Naive thymus-derived CD4-positive, alpha-beta T cell (primary cell): ENCODE results near the gene PHACTR1. TPM values are rescaled to one million over a fixed set of nuclear protein-coding genes. Genes with fewer than 3 reads are reported as not detected.

Experiments used
- ATAC-seq: fragments of 150-1000 bp; cut with Tn5 transposase; 2 replicates; pipeline ENCODE4 v1.10.0; 2021; ENCODE audit warnings: mild to moderate bottlenecking, moderate library complexity
- CTCF ChIA-PET: fragments of 350-600 bp; sonication (Branson Sonifier 250); formaldehyde crosslinking; loops from one replicate; lab custom pipeline; 2021; ENCODE audit warnings: antibody characterized with exemption; lab: Charles Lee
- POLR2A ChIA-PET: fragments of 350-600 bp; sonication (Branson Sonifier 250); formaldehyde crosslinking; loops from one replicate; lab custom pipeline; 2021; ENCODE audit warnings: antibody characterized with exemption, inconsistent platforms; lab: Charles Lee
- DNase-seq, 9 donors: peaks; one replicate each; pipeline versions ENCODE4 v3.0.0 to v3.0.0-alpha.2; 2020 to 2022; ENCODE audit warnings: mixed read lengths in 1 of 9
- H3K27ac ChIP-seq: one replicate; pipeline ENCODE4 v1.7.0; 2013; ENCODE audit warnings: mild to moderate bottlenecking, low read depth, low read length, moderate library complexity
- H3K27me3 ChIP-seq, 2 donors: one replicate each; pipeline ENCODE4 v1.7.0; 2013; ENCODE audit warnings: low read length in 2 of 2, mild to moderate bottlenecking in 2 of 2, moderate library complexity in 2 of 2; ENCODE audit not compliant: control insufficient read depth in 2 of 2, insufficient read depth in 2 of 2
- H3K36me3 ChIP-seq, 3 experiments: 1 replicate in 2 of 3; 2 replicates in 1 of 3; pipeline ENCODE4 v1.7.0; 2013; ENCODE audit warnings: low read length in 3 of 3, mild to moderate bottlenecking in 3 of 3, moderate library complexity in 1 of 3; ENCODE audit not compliant: insufficient read depth in 3 of 3, control insufficient read depth in 2 of 3
- H3K4me1 ChIP-seq, 2 donors: one replicate each; pipeline ENCODE4 v1.7.0; 2013; ENCODE audit warnings: low read length in 2 of 2, mild to moderate bottlenecking in 2 of 2, moderate library complexity in 1 of 2; ENCODE audit not compliant: control insufficient read depth in 2 of 2, insufficient read depth in 2 of 2
- H3K4me3 ChIP-seq: 2 replicates; pipeline ENCODE4 v1.7.0; 2013; ENCODE audit warnings: mild to moderate bottlenecking, low read length
- H3K9me3 ChIP-seq, 3 experiments: 1 replicate in 2 of 3; 2 replicates in 1 of 3; pipeline ENCODE4 v1.7.0; 2013; ENCODE audit warnings: low read length in 3 of 3; ENCODE audit not compliant: control insufficient read depth in 2 of 3
- H3K27ac Mint-ChIP-seq, 9 donors: one replicate each; pipeline ENCODE4 v1.8.0; 2020 to 2022; ENCODE audit warnings: mixed read lengths in 9 of 9, mild to moderate bottlenecking in 8 of 9, moderate library complexity in 5 of 9, inconsistent platforms in 2 of 9
- H3K27me3 Mint-ChIP-seq, 5 donors: one replicate each; pipeline ENCODE4 v1.8.0; 2021 to 2022; ENCODE audit warnings: mixed read lengths in 5 of 5, mild to moderate bottlenecking in 1 of 5
- H3K36me3 Mint-ChIP-seq, 5 donors: one replicate each; pipeline ENCODE4 v1.8.0; 2020 to 2022; ENCODE audit warnings: mixed read lengths in 5 of 5, mild to moderate bottlenecking in 3 of 5, inconsistent platforms in 1 of 5
- H3K4me1 Mint-ChIP-seq, 7 donors: one replicate each; pipeline ENCODE4 v1.8.0; 2020 to 2022; ENCODE audit warnings: mixed read lengths in 7 of 7, mild to moderate bottlenecking in 3 of 7, inconsistent platforms in 1 of 7
- H3K4me3 Mint-ChIP-seq, 10 donors: one replicate each; pipeline ENCODE4 v1.8.0; 2020 to 2022; ENCODE audit warnings: mild to moderate bottlenecking in 10 of 10, mixed read lengths in 10 of 10, moderate library complexity in 6 of 10, inconsistent platforms in 2 of 10
- H3K9me3 Mint-ChIP-seq, 11 donors: one replicate each; pipeline ENCODE4 v1.8.0; 2020 to 2022; ENCODE audit warnings: mixed read lengths in 11 of 11, mild to moderate bottlenecking in 4 of 11, inconsistent platforms in 1 of 11, moderate library complexity in 1 of 11
- intact Hi-C, 2 donors: fragments of 100-400 bp; cut with micrococcal nuclease; formaldehyde crosslinking; loops; one replicate each; pipeline ENCODE4 v1.15.1; 2023
- polyA plus RNA-seq, 2 donors: library from polyadenylated mRNA; unstranded; fragments of 300-500 nt; fragmentation: Illumina TruSeq; gene quantifications; one replicate each; pipeline ENCODE4 v1.2.3, GENCODE V29; 2021
- total RNA-seq, 6 experiments: library from RNA in 5 of 6; stranded (reverse) in 5 of 6; gene quantifications; 1 replicate in 5 of 6; 2 replicates in 1 of 6; pipeline ENCODE4 v1.2.3 and lab custom pipeline; 2021 to 2026

The PHACTR1 gene
- total and polyA plus RNA-seq, 7 experiments from 2014 or later: 0.18 to 43.1 (median 0.62) TPM

- peaks cover 0 to 2% (median 0%) of the 10 kb centered on the region in 7 donors for H3K4me1 Mint-ChIP-seq
- Histone ChIP-seq H3K36me3 (no peaks in the 10 kb centered on the region), H3K4me1 (no peaks in the 10 kb centered on the region), H3K4me3 (no peak overlapping the region), H3K27me3 (no peaks in the 10 kb centered on the region), H3K9me3 (no peaks in the 10 kb centered on the region), H3K27ac (no peak overlapping the region)
- CTCF ChIA-PET: no interaction called here
- ATAC-seq (no peak), DNase-seq (no peak)
- peaks cover 19 to 61% (median 32%) of the 10 kb centered on the region in 5 donors for H3K27me3 Mint-ChIP-seq
- no peaks in the 10 kb centered on the region for H3K36me3 Mint-ChIP-seq
- H3K4me3 Mint-ChIP-seq: no peak overlapping the region
- POLR2A ChIA-PET: no interaction called here
- H3K9me3 Mint-ChIP-seq: peaks cover 0 to 2% (median 0%) of the 10 kb centered on the region in 11 donors
- intact Hi-C loops: no loop called here
- no peak overlapping the region for H3K27ac Mint-ChIP-seq
Observed at GRCh38 chr6:13024616-13025015, 308.0 kb downstream of the PHACTR1 start.

GRCh38 chr6:13025893-13026499, 309.4 kb downstream of the PHACTR1 start:
- no peaks in the 10 kb centered on the region for H3K9me3 ChIP-seq
- no peak overlapping the region for H3K27ac Mint-ChIP-seq
- ChIA-PET POLR2A (no interaction called here), CTCF (no interaction called here)
- no peaks in the 10 kb centered on the region for H3K36me3 ChIP-seq
- no peak overlapping the region for H3K4me3 Mint-ChIP-seq
- peaks cover 0 to 2% (median 0%) of the 10 kb centered on the region in 7 donors for H3K4me1 Mint-ChIP-seq
- intact Hi-C loops: no loop called here
- H3K4me3 ChIP-seq: no peak overlapping the region
- no peaks in the 10 kb centered on the region for H3K4me1 ChIP-seq
- ATAC-seq (no peak), DNase-seq (no peak)
- H3K27me3 ChIP-seq: no peaks in the 10 kb centered on the region
- H3K27me3 Mint-ChIP-seq: peaks cover 18 to 52% (median 24%) of the 10 kb centered on the region in 5 donors
- H3K9me3 Mint-ChIP-seq: peaks cover 0 to 2% (median 0%) of the 10 kb centered on the region in 11 donors
- no peaks in the 10 kb centered on the region for H3K36me3 Mint-ChIP-seq
- H3K27ac ChIP-seq: no peak overlapping the region

- ChIA-PET POLR2A (no interaction called here), CTCF (no interaction called here)
- Mint-ChIP-seq H3K27me3 (peaks cover 13 to 49% (median 23%) of the 10 kb centered on the region in 5 donors), H3K9me3 (peaks cover 0 to 2% (median 0%) of the 10 kb centered on the region in 11 donors), H3K4me3 (no peak overlapping the region), H3K36me3 (no peaks in the 10 kb centered on the region), H3K27ac (no peak overlapping the region), H3K4me1 (peaks cover 0 to 2% (median 0%) of the 10 kb centered on the region in 7 donors)
- intact Hi-C loops: no loop called here
- Histone ChIP-seq H3K27ac (no peak overlapping the region), H3K4me3 (no peak overlapping the region), H3K27me3 (no peaks in the 10 kb centered on the region), H3K36me3 (no peaks in the 10 kb centered on the region), H3K4me1 (no peaks in the 10 kb centered on the region), H3K9me3 (no peaks in the 10 kb centered on the region)
- ATAC-seq (no peak), DNase-seq (no peak)
Observed at GRCh38 chr6:13026557-13026956, 310.0 kb downstream of the PHACTR1 start.

- no peaks in the 10 kb centered on the region for H3K36me3 Mint-ChIP-seq
- H3K4me1 ChIP-seq: no peaks in the 10 kb centered on the region
- H3K27me3 ChIP-seq: no peaks in the 10 kb centered on the region
- H3K4me1 Mint-ChIP-seq: peaks cover 0 to 2% (median 0%) of the 10 kb centered on the region in 7 donors
- H3K27ac ChIP-seq: no peak overlapping the region
- H3K9me3 ChIP-seq: no peaks in the 10 kb centered on the region
- no peak overlapping the region for H3K4me3 Mint-ChIP-seq
- H3K9me3 Mint-ChIP-seq: peaks cover 0 to 2% (median 0%) of the 10 kb centered on the region in 11 donors
- CTCF ChIA-PET: no interaction called here
- H3K27ac Mint-ChIP-seq: no peak overlapping the region
- POLR2A ChIA-PET: no interaction called here
- H3K4me3 ChIP-seq: no peak overlapping the region
- no peak for ATAC-seq
- no peaks in the 10 kb centered on the region for H3K36me3 ChIP-seq
- H3K27me3 Mint-ChIP-seq: peaks cover 8 to 47% (median 22%) of the 10 kb centered on the region in 5 donors
- intact Hi-C loops: no loop called here
- no peak for DNase-seq
Observed at GRCh38 chr6:13027207-13027606, 310.6 kb downstream of the PHACTR1 start.

- peaks cover 0 to 2% (median 0%) of the 10 kb centered on the region in 11 donors for H3K9me3 Mint-ChIP-seq
- no peak for ATAC-seq
- Histone ChIP-seq H3K4me1 (no peaks in the 10 kb centered on the region), H3K27me3 (no peaks in the 10 kb centered on the region), H3K36me3 (no peaks in the 10 kb centered on the region), H3K27ac (no peak overlapping the region), H3K4me3 (no peak overlapping the region), H3K9me3 (no peaks in the 10 kb centered on the region)
- peaks cover 0 to 2% (median 0%) of the 10 kb centered on the region in 7 donors for H3K4me1 Mint-ChIP-seq
- H3K4me3 Mint-ChIP-seq: no peak overlapping the region
- ChIA-PET POLR2A (no interaction called here), CTCF (no interaction called here)
- H3K36me3 Mint-ChIP-seq: no peaks in the 10 kb centered on the region
- no peak for DNase-seq
- no peak overlapping the region for H3K27ac Mint-ChIP-seq
- peaks cover 6 to 41% (median 18%) of the 10 kb centered on the region in 5 donors for H3K27me3 Mint-ChIP-seq
- intact Hi-C loops: no loop called here
Observed at GRCh38 chr6:13030396-13030795, 313.8 kb downstream of the PHACTR1 start.

GRCh38 chr6:13032566-13032965, 316.0 kb downstream of the PHACTR1 start:
- H3K4me1 Mint-ChIP-seq: no peaks in the 10 kb centered on the region

GRCh38 chr6:13033145-13033544, 316.6 kb downstream of the PHACTR1 start:
- intact Hi-C loops: no loop called here
- no peaks in the 10 kb centered on the region for H3K36me3 Mint-ChIP-seq

More at GRCh38 chr6:13032566-13032965, 316.0 kb downstream of the PHACTR1 start:
- Histone ChIP-seq H3K27me3 (no peaks in the 10 kb centered on the region), H3K9me3 (no peaks in the 10 kb centered on the region), H3K4me3 (no peak overlapping the region), H3K36me3 (no peaks in the 10 kb centered on the region), H3K4me1 (no peaks in the 10 kb centered on the region), H3K27ac (no peak overlapping the region)
- no peak overlapping the region for H3K4me3 Mint-ChIP-seq
- no peak overlapping the region for H3K27ac Mint-ChIP-seq
- POLR2A ChIA-PET: no interaction called here
- ATAC-seq (no peak), DNase-seq (no peak)
- intact Hi-C loops: no loop called here
- peaks cover 0 to 2% (median 0%) of the 10 kb centered on the region in 11 donors for H3K9me3 Mint-ChIP-seq
- peaks cover 13 to 39% (median 28%) of the 10 kb centered on the region in 5 donors for H3K27me3 Mint-ChIP-seq
- CTCF ChIA-PET: no interaction called here
- no peaks in the 10 kb centered on the region for H3K36me3 Mint-ChIP-seq

More at GRCh38 chr6:13033145-13033544, 316.6 kb downstream of the PHACTR1 start:
- Histone ChIP-seq H3K27ac (no peak overlapping the region), H3K4me3 (no peak overlapping the region), H3K36me3 (no peaks in the 10 kb centered on the region), H3K27me3 (no peaks in the 10 kb centered on the region), H3K4me1 (no peaks in the 10 kb centered on the region), H3K9me3 (no peaks in the 10 kb centered on the region)
- CTCF ChIA-PET: no interaction called here
- Mint-ChIP-seq H3K4me3 (no peak overlapping the region), H3K27ac (no peak overlapping the region), H3K9me3 (peaks cover 0 to 4% (median 0%) of the 10 kb centered on the region in 11 donors), H3K27me3 (peaks cover 14 to 40% (median 28%) of the 10 kb centered on the region in 5 donors), H3K4me1 (no peaks in the 10 kb centered on the region)
- ATAC-seq (no peak), DNase-seq (no peak)
- POLR2A ChIA-PET: no interaction called here
